HFFc6 (cell line): ENCODE results near the gene MAU2. TPM values are rescaled to one million over a fixed set of nuclear protein-coding genes. Genes with fewer than 3 reads are reported as not detected.

ENCODE experiments used
- DNase-seq: peaks from one replicate; pipeline ENCODE4 v3.0.0-alpha.2; 2018
- H3K27ac Mint-ChIP-seq: 2 replicates; pipeline ENCODE4 v1.8.0; 2020; ENCODE audit warnings: mild to moderate bottlenecking, mixed read lengths
- H3K27me3 Mint-ChIP-seq: 2 replicates; pipeline ENCODE4 v1.8.0; 2021; ENCODE audit warnings: mild to moderate bottlenecking, moderate library complexity, mixed read lengths; ENCODE audit not compliant: insufficient read depth
- H3K36me3 Mint-ChIP-seq: 2 replicates; pipeline ENCODE4 v1.8.0; 2021; ENCODE audit warnings: low read depth, mixed read lengths
- H3K4me1 Mint-ChIP-seq: 2 replicates; pipeline ENCODE4 v1.8.0; 2020; ENCODE audit warnings: low read depth, mixed read lengths
- H3K4me3 Mint-ChIP-seq: 2 replicates; pipeline ENCODE4 v1.8.0; 2020; ENCODE audit warnings: mild to moderate bottlenecking, moderate library complexity, mixed read lengths
- H3K9me3 Mint-ChIP-seq: 2 replicates; pipeline ENCODE4 v1.8.0; 2020; ENCODE audit warnings: mild to moderate bottlenecking, mixed read lengths
- CTCF ChIP-seq: fragments of 200-600 bp; sonication (generic); IDR thresholded peaks from 2 replicates; pipeline ENCODE4 v1.5.0; 2021; ENCODE audit warnings: antibody characterized with exemption, mild to moderate bottlenecking
- total RNA-seq, 6 experiments: library from RNA; stranded (reverse); fragmentation: NEBNext Ultra II Directional; extraction: Animal tissue kit (Norgen Biotek cat#: 25700); gene quantifications; 2 replicates in 1 of 6; 3 replicates in 5 of 6; pipeline ENCODE4 v1.2.3, GENCODE V29; 2021

Gene MAU2
- total RNA-seq, 6 experiments from 2014 or later, result 24.8 to 33.0 (median 29.4) TPM

DNA sequence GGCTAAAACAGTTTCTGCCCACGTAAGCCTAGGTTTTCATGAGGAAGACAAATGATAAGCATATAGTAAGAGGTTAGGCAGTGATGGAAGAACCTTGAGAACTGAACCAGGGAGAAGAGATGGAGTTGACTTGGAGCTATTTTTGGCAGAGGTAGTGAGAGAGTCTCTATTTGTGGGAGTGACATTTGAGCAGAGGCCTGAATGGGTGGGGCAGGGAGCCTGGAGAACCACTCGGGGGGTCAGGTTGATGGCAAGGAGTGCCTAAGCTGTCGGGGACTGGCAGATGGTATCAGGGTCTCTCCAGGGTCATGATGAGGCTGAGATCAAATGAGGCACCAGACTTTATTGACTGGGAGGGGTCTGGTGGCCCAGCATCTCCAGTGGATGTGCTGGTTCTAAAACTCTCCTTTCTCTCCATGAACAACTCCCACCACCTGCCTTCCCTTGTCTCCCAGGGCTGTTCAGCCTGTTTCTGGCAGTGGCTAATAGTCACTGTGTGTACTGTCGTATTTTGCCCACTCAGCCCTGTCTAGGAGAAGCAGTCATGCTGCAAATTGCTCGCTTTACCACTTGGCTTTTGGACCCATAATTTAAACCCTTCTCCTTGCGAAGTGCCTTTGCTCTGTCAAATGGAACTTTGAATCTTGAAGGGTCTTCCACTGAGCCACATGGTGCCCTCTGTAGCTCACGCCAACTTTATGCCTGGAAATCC is 3.6 kb downstream of the MAU2 start:
- Mint-ChIP-seq H3K27ac (peak overlapping the region; percentile 12), H3K4me1 (peaks cover 45% of the 10 kb centered on the region), H3K27me3 (no peaks in the 10 kb centered on the region; the same call in 1 of the 2 replicates), H3K4me3 (no peak overlapping the region), H3K9me3 (no peaks in the 10 kb centered on the region), H3K36me3 (peaks cover 32% of the 10 kb centered on the region)
- DNase-seq, result no peak
- no peak for TF ChIP-seq CTCF

DNA sequence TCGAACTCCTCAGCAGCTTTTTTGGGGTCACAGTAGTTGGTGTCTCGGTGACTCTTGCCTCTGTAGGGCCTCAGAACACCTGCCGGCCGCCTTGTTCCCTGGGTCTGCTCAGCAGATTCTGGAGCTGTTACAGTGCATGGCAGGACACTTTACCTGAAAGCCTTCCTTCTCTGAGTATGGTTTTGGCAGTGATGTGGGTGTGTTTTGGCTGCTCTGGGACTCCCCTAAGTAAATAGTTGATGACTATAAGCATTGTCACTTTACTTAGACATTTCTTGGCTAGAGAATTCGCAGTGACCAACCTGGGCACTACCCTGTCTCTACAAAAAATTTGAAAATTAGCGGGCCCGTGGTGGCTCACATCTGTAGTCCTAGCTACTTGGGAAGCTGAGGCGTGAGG is 7.0 kb downstream of the MAU2 start:
- H3K36me3 Mint-ChIP-seq, result peaks cover 40% of the 10 kb centered on the region
- H3K4me3 Mint-ChIP-seq, result no peak overlapping the region
- peaks cover 36% of the 10 kb centered on the region for H3K4me1 Mint-ChIP-seq
- H3K27ac Mint-ChIP-seq, result no peak overlapping the region
- no peak for TF ChIP-seq CTCF
- DNase-seq, result no peak
- H3K27me3 Mint-ChIP-seq, result no peaks in the 10 kb centered on the region; the same call in 1 of the 2 replicates
- H3K9me3 Mint-ChIP-seq, result no peaks in the 10 kb centered on the region

DNA sequence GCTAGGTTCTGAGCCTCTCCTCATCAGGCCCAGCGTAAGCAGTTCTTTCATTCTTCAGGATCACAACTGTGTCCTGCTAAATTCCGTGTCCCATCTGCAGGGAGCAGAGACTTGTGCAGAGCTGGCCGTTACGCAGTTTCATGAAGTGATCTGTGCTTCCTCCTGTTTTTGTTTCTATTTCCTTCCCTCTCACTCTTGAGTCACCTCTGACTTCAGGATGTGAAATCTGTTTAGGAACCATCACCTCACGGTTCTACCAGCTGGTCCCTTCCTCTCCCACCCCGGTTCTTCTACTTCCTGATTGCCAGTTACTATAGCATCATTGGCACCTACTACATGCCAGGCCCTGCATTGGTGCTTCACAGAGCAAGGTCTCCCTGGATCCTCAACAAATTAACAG is 8.5 kb downstream of the MAU2 start:
- Mint-ChIP-seq H3K4me3 (no peak overlapping the region), H3K4me1 (peaks cover 28% of the 10 kb centered on the region), H3K36me3 (peaks cover 34% of the 10 kb centered on the region), H3K27ac (peak overlapping the region; percentile 39; the same call in 1 of the 2 replicates), H3K27me3 (no peaks in the 10 kb centered on the region; the same call in 1 of the 2 replicates), H3K9me3 (no peaks in the 10 kb centered on the region)
- TF ChIP-seq CTCF, result no peak
- no peak for DNase-seq

GRCh38 chr19:19334063-19334988 is 13.7 kb downstream of the MAU2 start:
- Mint-ChIP-seq H3K4me1 (peaks cover 7% of the 10 kb centered on the region; the same call in 1 of the 2 replicates), H3K36me3 (peaks cover 16% of the 10 kb centered on the region), H3K4me3 (no peak overlapping the region), H3K9me3 (no peaks in the 10 kb centered on the region), H3K27ac (no peak overlapping the region), H3K27me3 (no peaks in the 10 kb centered on the region; the same call in 1 of the 2 replicates)
- no peak for DNase-seq
- no peak for TF ChIP-seq CTCF

- no peak overlapping the region for H3K27ac Mint-ChIP-seq
- no peak overlapping the region for H3K4me3 Mint-ChIP-seq
- no peak for TF ChIP-seq CTCF
- H3K36me3 Mint-ChIP-seq, result peaks cover 14% of the 10 kb centered on the region
- no peaks in the 10 kb centered on the region for H3K9me3 Mint-ChIP-seq
- H3K4me1 Mint-ChIP-seq, result peaks cover 6% of the 10 kb centered on the region; the same call in 1 of the 2 replicates
- no peak for DNase-seq
- no peaks in the 10 kb centered on the region; the same call in 1 of the 2 replicates for H3K27me3 Mint-ChIP-seq
Measured at GRCh38 chr19:19334989-19335344, 14.3 kb downstream of the MAU2 start.
